ENCODE data around the gene GAS7. TPM values are rescaled to one million over a fixed set of nuclear protein-coding genes. Genes with fewer than 3 reads are reported as not detected.

Gene GAS7
- total and polyA plus RNA-seq, 9 of the 15 experiments (the other 6 are each of a cell fraction or from before 2014, with no cell fraction given), result 0.11 to 0.33 TPM; not detected in 7

DNA sequence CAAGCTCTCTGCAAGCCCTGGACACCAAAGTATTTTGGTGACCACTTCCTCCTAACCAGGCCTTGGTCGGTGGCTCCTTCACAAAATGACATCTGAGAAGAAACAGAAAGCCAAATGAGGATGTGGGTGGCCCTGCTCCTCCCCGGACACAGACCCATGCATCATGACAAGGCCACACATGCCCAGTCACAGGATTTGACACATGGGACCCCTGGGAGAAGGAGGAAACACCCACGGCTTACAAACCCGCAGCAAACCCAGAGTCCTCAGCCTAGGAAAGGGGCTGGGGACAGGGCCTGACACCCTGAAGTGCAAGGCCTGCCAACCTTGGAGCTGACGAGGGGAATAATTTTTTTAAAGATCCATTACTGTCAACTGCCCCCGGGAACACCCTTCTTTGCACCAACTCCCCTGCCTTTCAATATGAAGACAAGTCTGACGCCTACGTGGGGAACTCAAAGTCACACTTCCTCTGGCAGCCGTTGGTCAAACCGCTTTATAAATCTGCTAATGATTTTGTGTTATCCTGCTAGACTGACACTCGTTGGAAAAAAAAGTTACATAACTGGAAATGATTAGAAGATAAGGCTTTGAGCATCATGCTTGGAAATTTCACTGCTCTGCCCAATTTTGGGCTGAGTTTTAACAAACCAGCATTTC lies 41.3 kb downstream of the GAS7 start:
- Histone ChIP-seq H3K27ac (ENCODE audit: extremely low read depth, low read depth, low read length) (no peak overlapping the region), H2AFZ (ENCODE audit: low read depth, low read length) (no peak overlapping the region), H3K9me1 (ENCODE audit: control insufficient read depth, insufficient read depth, low read length) (no peaks in the 10 kb centered on the region), H3K4me3 (no peak overlapping the region), H3K9ac (ENCODE audit: insufficient read depth in 1 of 2, low read depth in 2 of 2, low read length in 2 of 2) (no peak overlapping the region), H3K9me3 (replicated peaks; ENCODE audit: control insufficient read depth, insufficient read depth, low read depth, low read length) (no peaks in the 10 kb centered on the region), H3K4me2 (ENCODE audit: insufficient read depth, low read length) (no peak overlapping the region), H3K27me3 (ENCODE audit: control insufficient read depth in 2 of 2, insufficient read depth in 2 of 2, low read length in 2 of 2) (no peaks in the 10 kb centered on the region; a peak in 3 of 5 replicates), H4K20me1 (replicated peaks; ENCODE audit: control insufficient read depth, insufficient read depth, low read length) (no peaks in the 10 kb centered on the region), H3K79me2 (ENCODE audit: control insufficient read depth, insufficient read depth, low read length) (no peaks in the 10 kb centered on the region), H3K36me3 (ENCODE audit: control insufficient read depth, insufficient read depth, low read length) (no peaks in the 10 kb centered on the region), H3K4me1 (replicated peaks in 1 of 2; ENCODE audit: control insufficient read depth in 2 of 2, insufficient read depth in 2 of 2, low read length in 2 of 2) (no peaks in the 10 kb centered on the region)
- DNase-seq (ENCODE audit: extremely low read depth in 1 of 4, low spot score in 3 of 4) (no peak), ATAC-seq (no peak), FAIRE-seq (no peak)
- no TSS peak for BruUV-seq (replicated peaks)
- in situ Hi-C loops (cut with MboI), result no loop called here
- intact Hi-C loops (cut with micrococcal nuclease), result no loop called here
- WGBS (ENCODE audit: insufficient coverage, low coverage, missing lambda C conversion rate), result under 1% methylated on average over 11 of the region's 11 CpGs
- ChIA-PET CTCF (ENCODE audit: low intra/inter-chr PET ratio) (no interaction called here), POLR2A (no interaction called here)
- TF ChIP-seq RBM15 (IDR thresholded peaks at IDR 0.05; ENCODE audit: insufficient read depth, low read length) (no peak), NCOA1 (IDR thresholded peaks at IDR 0.05; ENCODE audit: low read depth) (no peak), MCM3 (IDR thresholded peaks at IDR 0.05) (no peak), ESRRB (CRISPR knock-in tag; IDR thresholded peaks at IDR 0.05; ENCODE audit: borderline replicate concordance) (no peak), RBM39 (optimal IDR thresholded peaks at IDR 0.05; ENCODE audit: low read depth, low read length) (no peak), HDAC2 (IDR thresholded peaks at IDR 0.05) (no peak), NUFIP1 (IDR thresholded peaks at IDR 0.05; ENCODE audit: partially characterized antibody) (no peak), CREBBP (IDR thresholded peaks at IDR 0.05; ENCODE audit: low read depth, low read length) (no peak), CEBPB (tag; IDR thresholded peaks at IDR 0.05) (no peak), TRIM28 (IDR thresholded peaks at IDR 0.05) (no peak), POLR2AphosphoS2 (IDR thresholded peaks at IDR 0.05; ENCODE audit: low read length) (no peak), POLR2A (conservative IDR thresholded peaks at IDR 0.05) (no peak), MECOM (CRISPR knock-in tag; IDR thresholded peaks at IDR 0.05) (no peak), MED1 (CRISPR knock-in tag; IDR thresholded peaks at IDR 0.05; ENCODE audit: borderline replicate concordance) (no peak)
